NCI-H146 treated with DMSO at 0.1 percent for 48 hours (cell line): ENCODE measurements around the gene SLC6A6.
"Not testable (repeated sequence)": the region's sequence is repeated elsewhere in the genome, so short reads cannot be mapped to it uniquely, and the experiment has no call there.

Experiments
- DNase-seq: peaks from one replicate; lab custom pipeline; 2025; ENCODE audit not compliant: unreplicated experiment; lab: John Stamatoyannopoulos, UW

Gene SLC6A6

GRCh38 chr3:14397531-14397930 lies 4.9 kb upstream of the SLC6A6 start:
- DNase-seq, result no peak

- DNase-seq, result no peak
Observed at GRCh38 chr3:14397940-14398796, 4.2 kb upstream of the SLC6A6 start.

- DNase-seq, result no peak
Observed at GRCh38 chr3:14398797-14399106, 3.7 kb upstream of the SLC6A6 start.

- DNase-seq, result no peak
Observed at GRCh38 chr3:14401692-14402303, 608 bp upstream of the SLC6A6 start.

- peak; percentile 4 for DNase-seq
Observed at GRCh38 chr3:14403619-14404155, 1.3 kb downstream of the SLC6A6 start.

- DNase-seq, result no peak
Observed at GRCh38 chr3:14404186-14404585, 1.8 kb downstream of the SLC6A6 start.

GRCh38 chr3:14404631-14405359 lies 2.4 kb downstream of the SLC6A6 start:
- no peak for DNase-seq

- DNase-seq, result no peak
Observed at GRCh38 chr3:14405360-14406238, 3.2 kb downstream of the SLC6A6 start.

GRCh38 chr3:14406336-14406735 lies 3.9 kb downstream of the SLC6A6 start:
- DNase-seq, result no peak

- DNase-seq, result no peak
Observed at GRCh38 chr3:14406766-14407165, 4.4 kb downstream of the SLC6A6 start.

- no peak for DNase-seq
Observed at GRCh38 chr3:14407203-14407602, 4.8 kb downstream of the SLC6A6 start.

GRCh38 chr3:14409779-14410063 lies 7.3 kb downstream of the SLC6A6 start:
- DNase-seq, result not testable (repeated sequence)

GRCh38 chr3:14410106-14410502 lies 7.7 kb downstream of the SLC6A6 start:
- DNase-seq, result no peak

GRCh38 chr3:14410503-14411165 lies 8.2 kb downstream of the SLC6A6 start:
- no peak for DNase-seq

GRCh38 chr3:14411166-14411526 lies 8.7 kb downstream of the SLC6A6 start:
- no peak for DNase-seq

- DNase-seq, result no peak
Observed at GRCh38 chr3:14411988-14412387, 9.6 kb downstream of the SLC6A6 start.

GRCh38 chr3:14412831-14413380 lies 10.5 kb downstream of the SLC6A6 start:
- DNase-seq, result no peak

GRCh38 chr3:14413381-14414071 lies 11.1 kb downstream of the SLC6A6 start:
- no peak for DNase-seq

- DNase-seq, result no peak
Observed at GRCh38 chr3:14414846-14415464, 12.5 kb downstream of the SLC6A6 start.
